GM12873 (cell line): Measurements from ENCODE around the gene ACHE.

Source experiments
- CTCF ChIP-seq: IDR thresholded peaks from 2 replicates; pipeline ENCODE4 v1.5.1; 2012; ENCODE audit warnings: low read depth, mild to moderate bottlenecking, moderate library complexity, low read length, control low read depth; ENCODE audit not compliant: insufficient read depth; ENCODE audit errors: missing control alignments

ACHE gene

GRCh38 chr7:100865938-100866728, 29.6 kb downstream of the ACHE start:
- TF ChIP-seq CTCF = no peak

GRCh38 chr7:100865372-100865911, 30.2 kb downstream of the ACHE start:
- peak; percentile 19 for TF ChIP-seq CTCF

GRCh38 chr7:100864263-100864845, 31.3 kb downstream of the ACHE start:
- no peak for TF ChIP-seq CTCF

GRCh38 chr7:100863406-100863950, 32.2 kb downstream of the ACHE start:
- TF ChIP-seq CTCF = no peak

GRCh38 chr7:100861616-100861985, 34.1 kb downstream of the ACHE start:
- TF ChIP-seq CTCF = no peak

GRCh38 chr7:100860702-100861615, 34.7 kb downstream of the ACHE start:
- TF ChIP-seq CTCF = no peak
